ENCODE data around the gene GPR17.

DNA sequence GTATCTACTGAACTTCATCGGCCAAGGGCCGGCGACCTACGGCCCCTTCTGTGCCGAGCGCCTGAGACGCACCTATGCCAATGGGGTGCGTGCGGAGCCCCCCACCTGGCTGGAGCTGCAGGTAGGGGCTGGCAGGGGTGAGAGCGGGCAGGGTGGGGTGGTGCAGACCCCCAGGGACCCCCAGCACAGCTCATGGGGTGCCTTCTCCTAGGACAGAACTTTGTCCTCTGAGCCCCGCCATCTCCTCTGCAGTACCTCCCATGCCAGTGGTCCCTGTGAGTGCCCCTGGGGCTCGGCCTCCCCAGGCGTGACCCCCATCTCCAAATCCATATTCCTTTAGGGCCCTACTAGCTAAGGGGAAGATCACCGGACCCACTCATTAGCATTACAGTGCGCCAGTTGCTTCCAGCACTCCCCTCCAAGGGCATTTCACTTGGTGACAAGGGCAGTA lies 23.9 kb upstream of the GPR17 start:
- TF ChIP-seq, protein P1, sequence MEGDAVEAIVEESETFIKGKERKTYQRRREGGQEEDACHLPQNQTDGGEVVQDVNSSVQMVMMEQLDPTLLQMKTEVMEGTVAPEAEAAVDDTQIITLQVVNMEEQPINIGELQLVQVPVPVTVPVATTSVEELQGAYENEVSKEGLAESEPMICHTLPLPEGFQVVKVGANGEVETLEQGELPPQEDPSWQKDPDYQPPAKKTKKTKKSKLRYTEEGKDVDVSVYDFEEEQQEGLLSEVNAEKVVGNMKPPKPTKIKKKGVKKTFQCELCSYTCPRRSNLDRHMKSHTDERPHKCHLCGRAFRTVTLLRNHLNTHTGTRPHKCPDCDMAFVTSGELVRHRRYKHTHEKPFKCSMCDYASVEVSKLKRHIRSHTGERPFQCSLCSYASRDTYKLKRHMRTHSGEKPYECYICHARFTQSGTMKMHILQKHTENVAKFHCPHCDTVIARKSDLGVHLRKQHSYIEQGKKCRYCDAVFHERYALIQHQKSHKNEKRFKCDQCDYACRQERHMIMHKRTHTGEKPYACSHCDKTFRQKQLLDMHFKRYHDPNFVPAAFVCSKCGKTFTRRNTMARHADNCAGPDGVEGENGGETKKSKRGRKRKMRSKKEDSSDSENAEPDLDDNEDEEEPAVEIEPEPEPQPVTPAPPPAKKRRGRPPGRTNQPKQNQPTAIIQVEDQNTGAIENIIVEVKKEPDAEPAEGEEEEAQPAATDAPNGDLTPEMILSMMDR (IDR thresholded peaks at IDR 0.05) = no peak
- TF ChIP-seq POLR2A (IDR thresholded peaks at IDR 0.05) = no peak

All from adrenal gland (tissue), 5 donors.